22Rv1 (cell line): ENCODE data around the gene CDH18.

ENCODE experiments used
- ZFX ChIP-seq: fragments of 450-650 bp; IDR thresholded peaks from 2 replicates; pipeline ENCODE4 v1.6.1; 2017; ENCODE audit warnings: antibody characterized with exemption, borderline replicate concordance
- TF ChIP-seq, protein P1 (sequence below): fragments of 450-650 bp; IDR thresholded peaks from 2 replicates; pipeline ENCODE4 v1.5.1; 2017; ENCODE audit warnings: mild to moderate bottlenecking

DNA sequence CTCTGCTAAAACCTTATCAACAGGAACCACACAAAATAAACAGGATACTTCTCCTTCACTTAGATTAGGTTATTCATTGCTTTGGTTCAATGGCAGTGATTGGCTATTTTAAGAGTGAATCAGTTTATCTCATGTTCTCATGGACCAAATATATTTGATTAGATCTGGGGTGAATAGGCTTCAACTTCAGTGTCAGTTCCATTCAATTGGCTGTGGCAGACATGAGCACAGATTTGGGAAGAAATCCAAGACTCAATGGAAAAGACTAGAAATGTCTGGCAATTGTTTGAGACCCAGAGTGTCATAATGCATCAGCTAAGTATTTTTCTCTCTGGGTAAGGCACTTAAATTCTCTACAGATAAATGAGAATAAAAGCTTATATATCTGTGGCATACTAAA lies 37.1 kb downstream of the CDH18 start:
- TF ChIP-seq, protein P1, sequence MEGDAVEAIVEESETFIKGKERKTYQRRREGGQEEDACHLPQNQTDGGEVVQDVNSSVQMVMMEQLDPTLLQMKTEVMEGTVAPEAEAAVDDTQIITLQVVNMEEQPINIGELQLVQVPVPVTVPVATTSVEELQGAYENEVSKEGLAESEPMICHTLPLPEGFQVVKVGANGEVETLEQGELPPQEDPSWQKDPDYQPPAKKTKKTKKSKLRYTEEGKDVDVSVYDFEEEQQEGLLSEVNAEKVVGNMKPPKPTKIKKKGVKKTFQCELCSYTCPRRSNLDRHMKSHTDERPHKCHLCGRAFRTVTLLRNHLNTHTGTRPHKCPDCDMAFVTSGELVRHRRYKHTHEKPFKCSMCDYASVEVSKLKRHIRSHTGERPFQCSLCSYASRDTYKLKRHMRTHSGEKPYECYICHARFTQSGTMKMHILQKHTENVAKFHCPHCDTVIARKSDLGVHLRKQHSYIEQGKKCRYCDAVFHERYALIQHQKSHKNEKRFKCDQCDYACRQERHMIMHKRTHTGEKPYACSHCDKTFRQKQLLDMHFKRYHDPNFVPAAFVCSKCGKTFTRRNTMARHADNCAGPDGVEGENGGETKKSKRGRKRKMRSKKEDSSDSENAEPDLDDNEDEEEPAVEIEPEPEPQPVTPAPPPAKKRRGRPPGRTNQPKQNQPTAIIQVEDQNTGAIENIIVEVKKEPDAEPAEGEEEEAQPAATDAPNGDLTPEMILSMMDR: no peak
- no peak for TF ChIP-seq ZFX
